Fibroblast of mammary gland (primary cell): Measurements from ENCODE around the gene DRGX.

Source experiments
- DNase-seq: peaks from one replicate; pipeline ENCODE4 v3.0.0-alpha.2; 2010; ENCODE audit warnings: low read depth
- H3K4me3 ChIP-seq: 2 replicates; pipeline ENCODE4 v1.5.1; 2011; ENCODE audit warnings: low read depth, mild to moderate bottlenecking, low read length, moderate library complexity; ENCODE audit not compliant: control insufficient read depth
- CTCF ChIP-seq: conservative IDR thresholded peaks from 2 replicates; pipeline ENCODE4 v1.5.1; 2011; ENCODE audit warnings: low read depth, low read length, inconsistent platforms; ENCODE audit not compliant: control insufficient read depth, insufficient read depth

The DRGX gene

GRCh38 chr10:49323171-49323895, 72.6 kb downstream of the DRGX start:
- no peak for DNase-seq
- no peak for TF ChIP-seq CTCF
- no peak overlapping the region for H3K4me3 ChIP-seq

- DNase-seq: no peak
- no peak overlapping the region for H3K4me3 ChIP-seq
- TF ChIP-seq CTCF: no peak
Observed at GRCh38 chr10:49322371-49323170, 73.3 kb downstream of the DRGX start.

GRCh38 chr10:49321021-49321420, 74.9 kb downstream of the DRGX start:
- no peak for TF ChIP-seq CTCF
- no peak for DNase-seq
- H3K4me3 ChIP-seq: no peak overlapping the region

DNA sequence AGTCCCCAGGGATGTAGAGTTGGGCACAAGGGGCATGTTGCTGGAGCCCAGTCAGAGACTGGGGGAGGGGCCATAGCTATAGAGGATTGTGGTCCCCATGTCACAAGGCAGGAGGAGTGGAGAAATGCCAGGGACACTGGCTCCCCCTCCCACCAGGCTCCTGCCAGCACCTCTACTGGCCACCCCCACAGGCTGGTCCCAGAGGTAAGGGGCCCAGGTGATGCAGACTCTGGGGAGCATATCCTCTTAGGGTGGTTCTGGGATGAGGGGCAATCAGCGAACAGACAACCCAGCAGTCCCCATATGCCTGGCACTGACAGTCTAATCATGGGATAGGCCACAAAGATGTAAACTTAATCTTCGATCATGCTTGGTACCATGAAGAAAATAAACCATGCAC, 75.7 kb downstream of the DRGX start:
- no peak for DNase-seq
- TF ChIP-seq CTCF: no peak
- H3K4me3 ChIP-seq: no peak overlapping the region

GRCh38 chr10:49319206-49319605, 76.7 kb downstream of the DRGX start:
- no peak for DNase-seq
- no peak overlapping the region for H3K4me3 ChIP-seq
- TF ChIP-seq CTCF: no peak

- no peak for DNase-seq
- no peak overlapping the region for H3K4me3 ChIP-seq
- TF ChIP-seq CTCF: no peak
Observed at GRCh38 chr10:49318755-49319154, 77.1 kb downstream of the DRGX start.
